KOPT-K1 (cell line): ENCODE measurements around the gene SUN2.

Experiments
- H3K27ac ChIP-seq: fragments of 200-600 bp; sonication (generic); 2 replicates; pipeline ENCODE4 v1.5.1; 2016; ENCODE audit warnings: antibody characterized with exemption, mild to moderate bottlenecking, low read depth, low read length; ENCODE audit not compliant: poor library complexity, severe bottlenecking
- H3K36me3 ChIP-seq: fragments of 200-600 bp; sonication (generic); 2 replicates; pipeline ENCODE4 v1.5.1; 2017; ENCODE audit warnings: antibody characterized with exemption, mild to moderate bottlenecking, low read length, moderate library complexity; ENCODE audit not compliant: insufficient read depth
- H3K9me3 ChIP-seq: fragments of 200-600 bp; sonication (generic); 2 replicates; pipeline ENCODE4 v1.5.1; 2017; ENCODE audit warnings: antibody characterized with exemption, low read length, mild to moderate bottlenecking; ENCODE audit not compliant: insufficient read depth, poor library complexity, severe bottlenecking

SUN2 gene

GRCh38 chr22:38698407-38699094 lies 57.2 kb downstream of the SUN2 start:
- H3K9me3 ChIP-seq: no peaks in the 10 kb centered on the region
- H3K36me3 ChIP-seq: peaks cover 45% of the 10 kb centered on the region; the same call in 1 of the 2 replicates
- no peak overlapping the region for H3K27ac ChIP-seq

GRCh38 chr22:38697425-38698089 lies 58.2 kb downstream of the SUN2 start:
- no peaks in the 10 kb centered on the region for H3K9me3 ChIP-seq
- peaks cover 55% of the 10 kb centered on the region; the same call in 1 of the 2 replicates for H3K36me3 ChIP-seq
- H3K27ac ChIP-seq: no peak overlapping the region

- no peak overlapping the region for H3K27ac ChIP-seq
- no peaks in the 10 kb centered on the region for H3K9me3 ChIP-seq
- peaks cover 62% of the 10 kb centered on the region for H3K36me3 ChIP-seq
Observed at GRCh38 chr22:38696606-38697424, 59.0 kb downstream of the SUN2 start.

GRCh38 chr22:38694940-38695339 lies 60.9 kb downstream of the SUN2 start:
- Histone ChIP-seq H3K27ac (no peak overlapping the region), H3K9me3 (no peaks in the 10 kb centered on the region), H3K36me3 (peaks cover 81% of the 10 kb centered on the region)

GRCh38 chr22:38694049-38694448 lies 61.7 kb downstream of the SUN2 start:
- Histone ChIP-seq H3K36me3 (peaks cover 90% of the 10 kb centered on the region), H3K27ac (no peak overlapping the region)

GRCh38 chr22:38689651-38690050 lies 66.1 kb downstream of the SUN2 start:
- Histone ChIP-seq H3K9me3 (no peaks in the 10 kb centered on the region), H3K27ac (no peak overlapping the region), H3K36me3 (peaks cover 98% of the 10 kb centered on the region)

More at GRCh38 chr22:38694049-38694448, 61.7 kb downstream of the SUN2 start:
- H3K9me3 ChIP-seq: no peaks in the 10 kb centered on the region

- Histone ChIP-seq H3K36me3 (peaks cover 77% of the 10 kb centered on the region), H3K27ac (no peak overlapping the region), H3K9me3 (no peaks in the 10 kb centered on the region)
Observed at GRCh38 chr22:38685761-38686160, 70.0 kb downstream of the SUN2 start.

- Histone ChIP-seq H3K27ac (no peak overlapping the region), H3K36me3 (peaks cover 68% of the 10 kb centered on the region), H3K9me3 (no peaks in the 10 kb centered on the region)
Observed at GRCh38 chr22:38684895-38685294, 70.9 kb downstream of the SUN2 start.
